HG03108 (cell line): ENCODE results near the gene C18orf32.
"Not testable (repeated sequence)": the region's sequence is repeated elsewhere in the genome, so short reads cannot be mapped to it uniquely, and the experiment has no call there.

Experiments used
- ATAC-seq: cut with Tn5 transposase; IDR thresholded peaks from one replicate; pipeline ENCODE4 v1.9.1; 2021; ENCODE audit warnings: moderate library complexity; ENCODE audit not compliant: unreplicated experiment

Gene C18orf32

DNA sequence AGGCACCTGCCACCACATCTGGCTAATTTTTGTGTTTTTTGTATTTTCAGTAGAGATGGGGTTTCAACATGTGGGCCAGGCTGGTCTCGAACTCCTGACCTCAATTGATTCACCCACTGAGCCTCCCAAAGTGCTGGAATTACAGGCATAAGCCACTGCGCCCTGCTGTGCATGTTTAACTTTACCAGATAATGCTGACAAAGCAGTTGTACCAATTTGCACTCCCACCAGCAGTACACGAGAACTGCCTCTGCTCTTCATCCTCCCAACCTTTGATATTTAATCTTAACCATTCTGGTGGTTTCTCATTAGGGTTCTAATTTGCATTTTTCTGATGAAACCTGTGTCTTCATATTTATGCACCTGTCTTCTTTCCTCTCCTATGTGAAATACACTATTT lies 14.6 kb downstream of the C18orf32 start:
- no peak for ATAC-seq

DNA sequence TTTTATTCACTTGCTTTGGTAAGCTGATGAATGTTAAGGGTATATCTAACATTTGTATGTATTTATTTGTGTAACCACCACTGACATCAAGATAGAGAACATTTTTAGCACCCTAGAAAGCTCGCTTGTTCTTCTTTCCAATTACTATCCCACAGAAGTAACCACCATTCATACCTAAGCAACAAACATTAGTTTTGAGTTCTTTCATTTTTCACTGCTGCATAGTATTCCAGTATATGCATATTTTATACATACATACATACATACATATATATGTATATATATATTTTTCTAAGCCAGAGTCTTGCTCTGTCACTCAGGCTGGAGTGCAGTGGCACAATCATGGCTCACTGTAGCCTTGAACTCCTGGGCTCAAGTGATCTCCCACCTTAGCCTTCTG lies 15.5 kb downstream of the C18orf32 start:
- ATAC-seq = no peak

DNA sequence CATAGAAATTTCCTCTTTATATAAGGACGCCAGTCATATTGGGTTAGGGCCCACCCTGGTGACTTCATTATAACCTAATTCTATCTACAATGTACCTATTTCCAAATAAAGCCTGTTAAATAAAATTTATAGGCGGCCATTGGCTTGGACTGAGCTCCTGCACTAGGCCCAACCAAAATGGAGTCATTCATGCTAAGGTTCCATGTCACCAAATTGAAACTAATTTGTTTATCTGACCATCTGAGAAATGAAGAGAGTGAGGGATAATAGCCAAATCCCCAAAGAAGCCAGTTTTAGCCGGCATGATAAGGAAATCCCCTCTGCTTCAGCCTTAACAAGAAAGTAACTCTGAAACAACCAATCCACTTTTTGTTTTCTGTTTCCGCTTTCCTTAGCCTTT lies 19.4 kb downstream of the C18orf32 start:
- no peak for ATAC-seq

DNA sequence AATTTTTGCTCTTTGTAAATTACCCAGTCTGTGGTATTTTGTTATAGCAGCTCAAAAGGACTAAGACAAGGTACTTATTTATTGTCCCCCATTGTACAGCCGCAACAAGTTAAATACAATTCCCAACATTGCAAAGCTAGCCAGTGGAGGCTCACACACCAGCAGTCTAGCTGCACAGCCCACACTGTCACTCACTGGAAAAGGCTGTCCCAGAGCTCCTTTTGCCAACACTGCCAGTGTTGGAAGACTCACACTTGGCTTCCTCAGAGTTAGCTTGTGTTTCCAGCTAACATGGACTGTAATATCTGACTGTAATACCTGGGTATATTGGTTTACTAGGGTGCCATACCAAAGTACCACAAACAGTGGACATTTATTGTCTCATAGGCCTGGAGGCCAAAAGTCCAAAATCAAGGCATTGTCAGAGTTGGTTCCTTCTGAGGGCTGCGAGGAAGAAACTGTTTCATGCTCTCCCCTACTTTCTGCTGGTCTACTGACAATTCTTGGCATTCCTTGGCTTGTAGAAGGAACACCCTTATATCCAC lies 19.9 kb downstream of the C18orf32 start:
- ATAC-seq = no peak

DNA sequence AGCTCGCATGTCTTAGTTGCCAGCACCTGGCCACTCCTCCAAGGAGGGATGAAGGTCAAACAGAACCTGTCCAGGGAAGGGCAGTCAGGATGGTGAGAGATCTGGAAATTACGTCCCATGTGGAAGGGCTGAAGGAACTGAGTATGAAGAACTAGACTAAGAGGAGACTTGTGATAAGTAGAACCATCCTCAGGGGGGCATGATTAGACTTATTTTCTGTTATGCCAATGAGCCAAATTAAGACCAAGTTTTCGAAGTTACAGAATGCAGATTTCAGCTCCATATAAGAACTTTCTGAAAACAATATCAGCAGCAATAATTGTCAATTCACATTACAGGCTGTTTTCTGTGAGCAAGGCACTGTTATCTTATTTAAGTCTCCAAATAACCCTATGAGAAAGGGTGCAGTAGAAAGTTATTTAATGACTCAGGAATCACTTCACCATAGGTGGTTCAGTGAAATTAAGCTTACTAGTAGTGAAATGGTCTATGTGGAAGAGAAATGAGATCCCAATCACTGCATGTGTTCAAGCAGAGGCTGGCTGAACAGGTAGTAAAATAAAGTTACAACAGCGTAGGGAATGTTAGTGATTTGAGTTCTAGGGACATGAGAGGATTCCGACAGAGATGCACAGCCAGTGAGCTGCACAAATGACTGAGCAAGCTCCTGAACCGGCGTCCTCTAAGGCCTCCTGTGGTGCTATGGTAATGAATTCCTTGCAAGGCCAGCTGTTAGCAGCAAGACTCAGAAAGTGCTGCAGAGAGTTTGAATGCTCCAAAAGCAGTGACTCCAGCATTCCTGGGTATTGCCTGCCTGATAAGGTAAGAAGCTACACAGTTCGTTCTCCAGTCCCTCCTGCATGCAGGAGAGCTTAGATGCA lies 22.1 kb downstream of the C18orf32 start:
- no peak for ATAC-seq

DNA sequence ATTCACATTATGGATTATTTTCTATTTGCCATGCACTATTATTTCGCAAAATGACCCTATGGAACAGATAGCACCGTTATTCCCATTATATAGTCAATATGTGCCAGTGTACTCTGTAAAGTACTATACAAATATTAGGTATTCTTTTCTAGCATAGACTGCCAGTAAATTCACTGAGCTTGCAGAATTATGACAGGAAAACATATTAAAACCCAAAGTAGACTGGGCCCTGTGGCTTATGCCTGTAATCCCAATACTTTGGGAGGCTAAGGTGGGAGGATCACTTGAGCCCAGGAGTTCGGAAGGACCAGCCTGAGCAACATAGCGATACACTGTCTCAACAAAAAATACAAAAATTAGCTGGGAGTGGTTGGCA lies 25.4 kb downstream of the C18orf32 start:
- ATAC-seq = no peak

DNA sequence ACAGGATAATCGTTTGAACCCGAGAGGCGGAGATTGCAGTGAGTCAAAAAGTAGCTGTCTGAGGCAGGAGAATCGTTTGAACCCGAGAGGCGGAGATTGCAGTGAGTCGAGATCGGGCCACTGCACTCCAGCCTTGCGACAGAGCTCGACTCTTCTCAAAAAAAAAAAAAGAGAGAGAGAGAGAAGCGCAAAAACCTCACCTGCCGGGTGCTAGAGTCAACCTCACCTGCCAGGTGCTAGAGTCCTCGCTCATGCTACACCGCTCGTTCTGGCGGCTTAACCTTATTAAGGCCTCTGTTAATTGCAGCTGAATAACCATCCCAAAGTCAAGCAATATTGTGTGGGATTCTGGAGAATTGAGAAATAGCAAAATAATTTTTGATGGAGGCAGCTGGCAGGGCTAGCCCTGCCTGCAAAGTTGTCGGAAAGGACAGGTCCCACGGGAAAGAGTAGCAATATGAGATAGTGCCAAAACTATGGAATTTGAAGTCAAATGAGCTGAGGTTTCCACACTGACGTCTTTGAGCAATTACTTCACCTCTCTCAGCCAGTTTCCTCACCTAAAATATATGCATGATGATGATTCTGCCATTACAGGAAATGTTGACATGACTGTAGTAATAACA lies 25.9 kb downstream of the C18orf32 start:
- ATAC-seq = no peak

DNA sequence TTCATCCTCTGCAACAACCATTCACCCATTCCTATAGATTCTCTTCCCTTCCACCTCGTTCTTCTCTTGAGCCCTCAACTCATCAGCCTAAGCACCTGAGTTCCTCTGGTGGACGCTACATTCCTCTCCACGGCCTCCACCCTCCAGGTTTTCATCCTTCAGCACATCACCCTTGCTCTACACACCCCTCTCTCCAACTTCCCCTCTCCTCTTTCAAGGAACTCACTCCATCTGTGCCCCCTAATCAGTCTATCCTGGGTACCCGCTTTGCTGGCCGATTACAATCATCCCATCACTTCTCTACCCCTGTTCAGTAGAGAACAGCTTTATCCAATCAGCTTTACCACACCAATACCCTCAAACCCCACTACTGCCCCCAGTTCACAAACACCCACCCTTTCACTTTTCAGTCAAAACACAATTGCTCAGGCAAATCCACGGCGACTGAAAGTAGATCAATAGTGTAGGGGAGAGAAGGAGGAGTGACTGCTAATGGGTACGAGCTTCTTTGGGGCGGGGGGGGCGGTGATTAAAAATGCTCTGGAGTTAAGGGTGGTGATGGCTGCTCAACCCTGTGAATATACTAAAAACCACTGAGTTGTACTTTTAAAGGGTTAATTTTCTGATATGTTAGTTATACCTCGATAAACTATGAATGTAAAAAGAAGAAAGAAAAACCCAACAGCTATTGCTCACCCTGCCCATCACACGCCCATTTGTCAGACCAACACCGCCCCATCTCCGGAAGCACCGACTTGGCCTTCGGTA lies 27.4 kb downstream of the C18orf32 start:
- no peak for ATAC-seq

DNA sequence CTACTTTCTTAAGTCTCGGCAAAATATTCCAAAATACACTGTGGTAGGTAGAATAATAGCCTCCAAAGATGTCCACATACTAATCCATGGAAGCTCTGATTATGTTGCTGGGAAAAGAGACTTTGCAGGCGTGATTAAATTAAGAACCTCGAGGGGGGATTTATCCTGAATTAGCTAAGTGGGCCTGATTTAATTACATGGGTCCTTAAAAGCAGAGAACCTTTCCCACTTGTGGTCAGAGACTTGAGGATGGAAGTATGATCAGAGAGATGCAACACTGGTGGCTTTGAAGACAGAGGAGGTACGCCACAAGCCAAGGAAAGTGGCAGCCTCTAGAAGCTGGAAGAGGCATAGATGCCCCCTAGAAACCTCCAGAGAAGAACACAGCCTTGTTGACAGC lies 29.4 kb downstream of the C18orf32 start:
- ATAC-seq = no peak

DNA sequence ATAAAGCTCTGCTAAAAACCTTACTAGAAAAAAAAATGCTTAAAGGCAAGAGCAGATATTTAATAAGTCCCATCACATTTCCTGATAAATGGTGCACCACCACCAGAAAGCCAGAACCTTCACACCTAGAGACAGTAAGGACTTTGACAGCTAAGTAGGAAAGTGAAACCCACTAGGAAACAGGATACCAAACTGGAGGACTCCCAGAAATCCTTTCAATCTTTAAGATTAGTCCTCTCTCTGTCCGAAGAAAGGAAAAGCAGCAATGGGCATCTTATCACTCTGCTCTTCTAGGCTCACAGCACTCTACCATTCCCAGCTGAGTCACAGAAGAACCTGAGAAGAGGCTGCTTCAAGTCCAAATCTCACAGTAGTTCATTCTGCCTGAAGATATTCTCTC lies 30.2 kb downstream of the C18orf32 start:
- ATAC-seq = no peak

DNA sequence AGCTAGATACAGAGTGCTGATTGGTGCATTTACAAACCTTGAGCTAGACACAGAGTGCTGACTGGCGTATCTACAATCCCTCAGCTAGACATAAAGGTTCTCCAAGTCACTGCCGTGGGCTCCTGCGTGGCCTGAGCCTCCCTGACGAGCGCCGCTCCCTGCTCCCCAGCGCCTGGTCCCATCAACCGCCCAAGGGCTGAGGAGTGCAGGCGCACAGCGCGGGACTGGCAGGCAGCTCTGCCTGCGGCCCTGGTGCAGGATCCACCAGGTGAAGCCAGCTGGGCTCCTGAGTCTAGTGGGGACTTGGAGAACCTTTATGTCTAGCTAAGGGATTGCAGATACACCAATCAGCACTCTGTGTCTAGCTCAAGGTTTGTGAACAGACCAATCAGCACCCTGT lies 34.5 kb downstream of the C18orf32 start:
- ATAC-seq = not testable (repeated sequence)

DNA sequence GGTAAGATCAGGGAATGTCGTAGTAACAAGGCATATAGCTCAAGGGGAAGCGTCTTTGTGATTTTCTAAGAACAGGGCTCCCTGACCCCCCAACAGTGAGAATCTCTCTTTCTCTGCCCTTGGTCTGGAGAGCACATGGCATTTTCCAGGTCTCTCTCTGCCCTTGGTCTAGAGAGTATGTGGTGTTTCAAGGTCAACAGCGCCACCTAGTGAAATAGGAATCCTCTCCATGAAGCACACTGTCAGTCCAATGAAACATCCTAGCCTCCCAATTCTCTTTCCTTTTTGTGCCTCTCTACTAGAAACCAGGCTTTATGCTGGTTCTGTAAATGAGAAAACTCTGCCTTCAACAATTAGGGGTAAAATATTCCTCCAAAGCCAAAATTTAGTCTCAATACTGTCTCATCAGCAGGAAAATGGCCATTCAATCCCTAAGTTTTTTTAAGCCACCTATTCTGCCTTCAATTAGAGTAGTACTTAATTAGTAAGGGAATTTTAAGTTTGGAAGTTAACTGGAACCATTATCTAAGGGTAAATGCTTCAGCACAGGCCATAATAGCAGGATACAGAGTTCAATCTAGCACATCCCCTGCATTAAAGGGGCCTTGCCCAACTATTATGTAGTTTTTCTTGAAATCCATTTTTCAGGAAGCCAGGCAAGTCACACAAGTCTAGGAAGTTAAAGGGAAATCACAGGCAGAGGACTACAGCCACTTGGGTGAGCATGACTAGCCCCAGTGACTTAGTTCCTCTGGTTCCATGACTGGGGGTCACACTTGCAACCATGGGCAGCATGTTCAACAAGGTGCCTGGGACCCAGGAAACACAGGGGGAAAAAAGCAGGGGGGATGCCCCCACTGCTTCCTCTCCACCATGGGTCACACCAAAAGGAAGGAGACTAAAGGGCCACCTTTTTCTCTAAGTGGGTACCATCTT lies 39.0 kb downstream of the C18orf32 start:
- no peak for ATAC-seq

DNA sequence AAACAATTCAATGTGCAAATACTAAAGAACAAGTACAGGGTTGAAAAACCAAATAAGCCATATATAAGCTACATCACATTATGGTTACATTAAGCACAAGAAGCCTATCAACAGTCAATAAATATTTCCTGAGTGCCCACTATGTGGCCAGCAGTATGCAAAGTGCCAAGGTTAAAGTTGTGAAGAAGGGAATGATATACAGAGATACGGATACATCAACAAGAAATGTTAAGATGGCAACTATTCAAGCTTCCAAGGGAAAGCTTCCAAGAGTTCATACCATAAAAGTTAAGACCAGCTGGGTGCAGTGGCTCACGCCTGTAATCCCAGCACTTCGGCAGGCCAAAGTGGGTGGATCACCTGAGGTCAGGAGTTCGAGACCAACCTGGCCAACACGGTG lies 40.6 kb downstream of the C18orf32 start:
- no peak for ATAC-seq

DNA sequence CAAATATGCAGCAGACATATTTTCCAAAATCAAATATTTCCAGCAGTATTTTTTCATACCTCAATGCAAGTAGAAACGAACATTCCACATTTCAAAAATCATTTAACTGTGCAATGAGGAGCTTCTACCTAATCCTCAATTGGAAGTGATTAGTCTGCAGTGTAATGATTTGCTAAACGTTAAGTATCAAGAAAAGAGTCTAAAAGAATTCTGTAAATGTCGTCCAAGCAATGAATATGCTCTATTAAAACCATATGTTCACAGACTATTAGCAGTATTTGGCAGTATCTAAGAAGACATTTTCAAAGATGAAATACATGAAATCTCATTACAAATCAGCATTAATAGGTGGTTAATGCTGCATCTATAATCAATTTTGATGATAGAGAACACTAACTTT lies 42.5 kb downstream of the C18orf32 start:
- no peak for ATAC-seq

DNA sequence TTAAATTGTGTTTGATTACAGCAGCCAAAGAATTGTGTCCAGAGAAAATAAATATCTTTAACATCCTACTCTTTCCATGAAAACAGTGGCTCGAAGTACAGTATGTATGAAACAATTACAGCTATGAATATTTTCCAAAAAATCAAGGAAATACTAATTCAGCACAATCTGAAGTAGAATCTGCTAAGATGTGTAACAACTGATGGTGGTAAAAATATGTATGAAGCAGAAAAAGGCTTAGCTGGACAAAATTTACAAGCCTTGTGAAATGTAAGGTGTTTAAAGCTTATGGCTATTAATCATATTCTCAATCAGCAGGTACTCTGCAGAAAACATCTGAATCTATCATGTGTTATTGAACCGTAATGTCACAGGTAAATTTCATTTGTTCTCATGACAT lies 43.2 kb downstream of the C18orf32 start:
- no peak for ATAC-seq

DNA sequence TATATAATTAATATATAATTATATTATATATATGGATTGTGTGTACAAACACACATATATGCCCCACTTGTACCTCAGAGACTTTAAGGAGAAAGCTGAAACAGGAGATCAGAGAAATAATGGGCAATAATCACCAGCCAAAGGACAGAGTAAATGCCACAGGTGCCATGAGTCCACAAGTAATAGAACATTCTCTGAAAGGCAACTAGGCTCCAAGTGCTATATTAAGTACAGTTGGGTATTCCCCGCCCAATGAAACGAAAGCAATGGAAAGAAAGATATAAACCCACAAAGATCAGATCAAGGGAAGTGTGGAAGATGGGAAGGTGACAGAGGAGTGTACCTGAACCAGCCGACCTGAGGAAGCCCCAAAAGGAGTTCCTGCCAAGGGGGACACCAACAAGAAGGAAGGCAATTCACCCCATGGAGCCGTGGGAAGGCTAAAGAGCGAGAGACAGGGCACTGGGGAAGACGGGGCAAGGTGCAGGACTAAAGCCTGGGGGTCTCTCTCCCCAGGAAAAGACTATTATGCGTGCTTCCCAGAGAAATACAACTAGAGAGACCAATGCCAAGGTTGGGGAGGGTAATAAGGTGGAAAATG lies 45.6 kb downstream of the C18orf32 start:
- no peak for ATAC-seq

DNA sequence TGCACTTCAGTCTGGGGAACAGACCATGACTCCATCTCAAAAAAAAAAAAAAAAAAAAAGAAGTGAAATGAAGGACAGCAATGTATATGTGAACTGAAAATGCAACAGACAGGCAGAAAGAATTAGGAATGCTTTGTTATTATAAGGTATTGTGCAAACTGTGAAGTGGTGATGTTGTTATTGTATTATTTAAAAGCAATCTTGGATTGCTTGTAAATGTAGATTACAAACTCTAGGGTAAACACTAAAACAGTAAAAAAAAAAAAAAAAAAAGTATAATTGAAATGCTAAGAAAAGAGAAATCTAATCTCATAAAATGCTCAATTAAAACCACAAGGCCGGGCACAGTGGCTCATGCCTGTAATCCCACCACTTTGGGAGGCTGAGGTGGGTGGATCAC lies 51.9 kb downstream of the C18orf32 start:
- no peak for ATAC-seq

DNA sequence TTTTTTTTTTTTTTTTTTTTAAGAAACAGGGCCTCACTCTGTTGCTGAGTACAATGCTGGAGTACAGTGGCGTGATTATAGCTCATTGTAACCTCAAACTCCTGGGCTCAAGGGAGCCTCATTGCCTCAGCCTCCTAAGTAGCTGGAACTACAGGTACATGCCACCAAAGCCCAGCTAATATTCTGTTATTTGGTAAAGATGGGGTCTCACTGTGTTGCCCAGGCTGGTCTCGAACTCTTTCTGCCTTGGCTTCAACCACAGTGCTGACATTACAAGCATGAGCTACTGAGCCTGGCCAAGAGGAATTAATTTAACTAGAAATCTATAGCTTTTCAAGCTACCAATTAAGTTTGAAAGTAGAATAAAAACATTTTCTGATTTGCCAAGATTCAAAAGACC lies 54.4 kb downstream of the C18orf32 start:
- ATAC-seq = no peak

DNA sequence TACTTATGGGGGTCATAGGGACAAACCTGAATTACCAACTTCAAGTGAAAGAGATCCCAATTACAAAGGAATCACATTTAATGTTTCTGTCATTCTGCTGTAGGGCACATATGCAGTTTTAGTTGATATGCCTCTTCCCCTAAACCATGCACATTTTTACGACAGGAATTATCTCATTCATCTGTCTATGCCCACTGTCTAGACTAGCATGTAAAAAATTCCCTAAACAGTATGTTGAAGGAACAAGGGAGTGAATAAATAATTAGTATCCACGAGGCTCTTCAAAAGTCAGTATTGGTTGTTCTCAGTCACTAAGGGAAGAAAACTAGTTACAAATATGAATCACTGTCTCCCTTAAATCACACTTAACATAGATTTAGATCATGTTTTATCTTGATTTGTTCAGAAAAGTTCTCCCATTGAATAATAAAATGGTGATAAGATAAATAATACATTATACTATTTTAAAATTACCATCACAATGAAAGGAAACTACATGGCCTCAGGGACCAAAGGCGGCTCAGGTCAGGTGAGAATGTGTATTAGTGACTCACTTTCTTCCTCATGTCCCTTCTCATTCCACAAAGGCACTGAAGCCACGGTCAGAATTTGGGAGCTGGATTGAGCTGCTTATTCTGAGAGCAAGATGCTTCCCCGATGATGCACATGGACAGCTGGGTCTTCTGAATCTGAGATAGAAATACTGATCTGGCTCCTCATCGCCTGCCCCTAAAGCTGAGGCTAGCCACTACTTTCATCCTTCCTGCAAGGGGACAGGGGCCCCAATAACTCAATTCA lies 55.7 kb downstream of the C18orf32 start:
- ATAC-seq = no peak
